T follicular helper cell (primary cell): ENCODE results near the gene EDDM13.
A peak's percentile ranks its signal among the peaks of the same experiment; 100 is the strongest.
"Not testable (repeated sequence)": the region's sequence is repeated elsewhere in the genome, so short reads cannot be mapped to it uniquely, and the experiment has no call there.

ENCODE experiments used
- DNase-seq: peaks from one replicate; pipeline ENCODE4 v3.0.0-alpha.2; 2020; ENCODE audit warnings: low read depth

EDDM13 gene

DNA sequence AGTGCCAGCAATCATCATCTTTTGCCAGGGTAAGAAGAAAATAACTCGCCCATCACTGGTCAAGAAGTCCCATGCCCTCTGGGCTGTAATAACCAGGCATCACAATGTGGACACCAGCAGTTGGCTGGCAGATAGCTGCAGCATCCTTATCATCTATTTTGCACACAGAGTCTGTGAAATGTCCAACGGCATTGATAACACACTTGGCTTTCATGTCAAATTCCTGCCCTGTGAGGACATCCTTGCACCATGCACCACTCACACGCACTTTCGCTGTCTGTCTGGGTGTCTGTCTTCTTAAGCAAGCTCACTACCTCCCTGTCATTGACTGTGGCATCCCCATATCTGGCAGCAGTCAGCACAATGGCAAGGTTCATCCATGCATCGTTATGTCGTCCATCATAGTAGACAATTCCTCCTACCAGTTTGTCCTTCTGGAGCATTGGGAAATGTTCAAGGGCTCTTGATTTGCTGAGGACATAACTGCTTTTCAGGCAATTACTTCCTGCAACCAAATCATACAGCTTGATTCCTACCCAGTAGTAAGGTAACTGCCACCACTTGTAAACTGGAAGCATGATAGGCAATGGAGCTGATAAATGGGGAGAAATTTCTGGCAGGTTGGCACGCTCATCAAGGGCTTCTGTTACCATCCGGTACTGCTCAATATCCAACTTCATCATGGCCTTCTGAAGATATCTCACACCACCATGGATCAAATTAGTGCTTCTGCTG is 48.9 kb downstream of the EDDM13 start:
- DNase-seq = no peak

DNA sequence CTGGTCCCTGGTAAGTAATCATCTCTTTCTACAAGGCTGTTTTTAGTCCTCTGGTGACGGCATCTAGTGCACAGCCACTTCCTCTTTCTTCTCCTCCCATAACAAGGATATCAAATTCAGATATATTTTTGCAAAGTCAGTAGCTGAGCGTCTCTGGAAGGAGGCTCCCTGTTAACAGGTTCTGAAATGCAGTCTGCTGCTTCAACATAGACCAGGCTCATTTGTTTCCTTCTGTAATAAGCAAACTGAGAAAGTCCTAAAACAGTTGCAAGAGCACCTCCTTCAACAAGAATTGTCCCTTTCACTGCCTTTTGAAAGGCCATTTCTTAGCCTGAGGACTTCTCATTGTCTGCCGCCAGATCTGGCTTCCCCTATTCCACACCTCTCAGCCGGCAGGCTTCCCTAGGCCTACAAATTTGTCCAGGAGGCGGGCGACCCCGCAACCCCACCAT is 49.5 kb downstream of the EDDM13 start:
- no peak for DNase-seq

DNA sequence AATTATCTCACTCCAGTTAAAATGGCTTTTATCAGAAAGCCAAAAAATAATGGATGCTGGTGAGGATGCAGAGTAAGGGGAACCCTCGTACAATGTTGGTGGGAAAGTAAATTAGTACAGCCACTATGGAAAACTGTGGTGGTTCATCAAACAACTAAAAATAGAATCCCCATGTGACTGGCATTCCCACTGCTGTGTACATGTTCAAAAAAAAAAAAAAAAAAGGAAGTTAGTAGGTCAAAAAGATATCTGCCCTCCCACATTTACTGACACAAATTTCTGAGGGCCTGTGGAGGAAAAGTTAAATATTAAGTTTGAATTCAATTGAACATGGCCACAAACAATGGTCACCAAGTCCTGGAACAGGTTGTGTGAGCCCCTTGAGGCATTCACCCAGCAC is 51.9 kb downstream of the EDDM13 start:
- DNase-seq = no peak

DNA sequence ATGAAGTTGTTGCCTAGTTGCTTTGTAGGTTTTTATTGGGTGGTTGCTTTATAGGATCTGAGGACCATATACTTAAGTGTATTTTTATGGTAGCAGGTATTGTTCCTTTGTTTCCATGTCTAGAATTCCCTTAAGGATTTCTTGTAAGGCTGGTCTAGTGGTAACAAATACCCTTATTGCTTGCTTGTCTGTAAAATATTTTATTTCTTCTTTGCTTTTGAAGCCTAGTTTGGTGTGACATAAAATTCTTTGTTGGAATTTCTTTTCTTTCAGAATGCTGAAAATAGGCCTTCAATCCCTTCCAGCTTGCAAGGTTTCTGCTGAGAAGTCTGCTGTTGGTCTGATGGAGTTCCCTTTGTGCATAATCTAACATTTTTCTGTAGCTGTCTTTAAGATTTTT is 60.1 kb downstream of the EDDM13 start:
- no peak for DNase-seq

DNA sequence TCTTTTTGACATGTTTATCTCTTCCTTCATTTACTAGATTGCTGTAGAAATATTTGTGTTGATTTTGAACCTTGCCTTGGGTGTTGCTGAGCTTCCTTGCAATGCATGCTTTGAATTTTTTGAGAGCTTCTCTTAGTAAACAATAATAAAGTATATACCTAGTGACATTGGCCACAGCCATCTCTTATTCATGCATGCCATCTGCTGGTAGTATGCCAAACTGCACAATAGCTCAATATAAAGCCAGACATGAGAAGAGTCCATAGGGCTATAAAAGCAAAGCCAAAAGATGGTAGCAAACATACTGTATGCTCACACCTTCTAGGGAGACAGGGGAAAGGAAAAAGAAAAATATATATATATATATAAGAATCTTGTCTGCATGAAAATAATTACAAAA is 61.0 kb downstream of the EDDM13 start:
- DNase-seq = peak; percentile 36

DNA sequence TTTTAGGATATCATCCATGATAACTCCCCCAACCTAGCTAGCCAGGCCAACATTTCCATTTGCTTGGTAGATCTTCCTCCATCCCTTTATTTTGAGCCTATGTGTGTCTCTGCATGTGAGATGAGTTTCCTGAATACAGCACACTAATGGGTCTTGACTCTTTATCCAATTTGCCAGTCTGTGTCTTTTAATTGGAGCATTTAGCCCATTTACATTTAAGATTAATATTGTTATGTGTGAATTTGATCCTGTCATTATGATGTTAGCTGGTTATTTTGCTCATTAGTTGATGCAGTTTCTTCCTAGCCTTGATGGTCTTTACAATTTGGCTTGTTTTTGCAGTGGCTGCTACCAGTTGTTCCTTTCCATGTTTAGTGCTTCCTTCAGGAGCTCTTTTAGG is 62.8 kb downstream of the EDDM13 start:
- DNase-seq = not testable (repeated sequence)

DNA sequence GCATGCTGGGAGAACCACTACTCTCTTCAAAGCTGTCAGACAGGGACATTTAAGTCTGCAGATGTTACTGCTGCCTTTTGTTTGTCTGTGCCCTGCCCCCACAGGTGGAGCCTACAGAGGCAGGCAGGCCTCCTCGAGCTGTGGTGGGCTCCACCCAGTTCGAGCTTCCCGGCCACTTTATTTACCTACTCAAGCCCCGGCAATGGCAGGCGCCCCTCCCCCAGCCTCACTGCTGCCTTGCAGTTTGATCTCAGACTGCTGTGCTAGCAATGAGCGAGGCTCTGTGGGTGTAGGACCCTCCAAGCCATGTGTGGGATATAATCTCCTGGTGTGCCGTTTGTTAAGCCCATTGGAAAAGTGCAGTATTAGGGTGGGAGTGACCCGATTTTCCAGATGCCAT is 64.5 kb downstream of the EDDM13 start:
- DNase-seq = not testable (repeated sequence)

DNA sequence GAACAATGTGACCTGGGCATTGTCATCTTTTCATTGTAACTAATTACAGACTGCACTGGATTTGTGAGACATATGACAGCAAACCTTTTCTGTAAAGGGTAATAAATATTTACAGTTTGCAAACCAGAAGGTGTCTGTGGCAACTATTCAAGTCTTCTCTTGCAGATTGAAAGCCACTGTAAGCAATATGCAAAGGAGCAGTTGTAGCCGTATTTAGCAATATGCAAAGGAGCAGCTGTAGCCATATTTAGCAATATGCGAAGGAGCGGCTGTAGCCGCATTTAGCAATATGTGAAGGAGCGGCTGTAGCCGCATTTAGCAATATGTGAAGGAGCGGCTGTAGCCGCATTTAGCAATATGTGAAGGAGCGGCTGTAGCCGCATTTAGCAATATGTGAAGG is 66.5 kb downstream of the EDDM13 start:
- not testable (repeated sequence) for DNase-seq

DNA sequence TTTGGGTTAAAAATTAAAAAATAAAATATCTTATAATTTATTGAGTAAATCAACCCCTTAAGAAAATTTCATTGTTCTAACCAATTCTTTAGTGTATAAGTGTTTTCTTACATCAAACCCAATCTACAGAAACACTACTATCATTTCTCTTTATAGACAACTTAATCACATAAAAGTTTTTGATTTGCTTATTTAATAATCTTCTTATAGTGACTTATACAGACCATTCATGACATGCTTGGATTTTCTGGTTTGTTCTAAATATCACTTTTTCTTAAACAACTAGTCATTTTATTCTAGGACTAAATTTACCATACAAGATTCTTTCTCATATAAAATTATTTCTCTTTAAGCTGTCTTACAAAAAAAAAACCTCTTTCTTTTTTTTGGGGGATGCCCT is 69.4 kb downstream of the EDDM13 start:
- DNase-seq = no peak

DNA sequence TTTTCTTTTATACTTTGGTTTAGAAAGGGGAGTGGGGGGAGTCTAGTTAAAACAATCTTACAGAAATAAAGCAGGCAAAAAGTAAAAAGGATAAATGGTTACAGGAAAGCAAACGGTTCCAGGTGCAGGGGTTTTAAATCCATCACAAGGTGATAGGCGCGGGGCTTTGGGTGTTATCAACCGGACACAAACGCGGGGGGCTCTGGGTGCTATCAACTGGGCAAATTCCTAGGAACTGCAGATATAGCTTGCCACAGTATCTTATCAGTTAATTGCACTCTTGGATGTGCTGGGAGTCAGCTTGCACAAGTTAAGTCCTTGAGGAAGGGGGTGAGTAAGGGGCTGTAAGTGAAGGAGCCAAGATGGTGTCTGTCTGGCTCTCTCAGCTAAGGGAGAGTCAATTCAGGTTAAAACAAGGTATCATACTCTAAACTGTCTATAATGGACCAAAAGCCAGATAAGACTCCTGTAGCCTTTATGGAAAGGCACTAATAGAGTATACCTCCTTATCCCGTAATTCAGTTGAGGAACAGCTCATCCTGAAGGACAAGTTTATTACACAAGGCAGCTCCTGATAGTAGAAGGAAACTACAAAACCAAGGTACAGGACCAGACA is 74.7 kb downstream of the EDDM13 start:
- no peak for DNase-seq

DNA sequence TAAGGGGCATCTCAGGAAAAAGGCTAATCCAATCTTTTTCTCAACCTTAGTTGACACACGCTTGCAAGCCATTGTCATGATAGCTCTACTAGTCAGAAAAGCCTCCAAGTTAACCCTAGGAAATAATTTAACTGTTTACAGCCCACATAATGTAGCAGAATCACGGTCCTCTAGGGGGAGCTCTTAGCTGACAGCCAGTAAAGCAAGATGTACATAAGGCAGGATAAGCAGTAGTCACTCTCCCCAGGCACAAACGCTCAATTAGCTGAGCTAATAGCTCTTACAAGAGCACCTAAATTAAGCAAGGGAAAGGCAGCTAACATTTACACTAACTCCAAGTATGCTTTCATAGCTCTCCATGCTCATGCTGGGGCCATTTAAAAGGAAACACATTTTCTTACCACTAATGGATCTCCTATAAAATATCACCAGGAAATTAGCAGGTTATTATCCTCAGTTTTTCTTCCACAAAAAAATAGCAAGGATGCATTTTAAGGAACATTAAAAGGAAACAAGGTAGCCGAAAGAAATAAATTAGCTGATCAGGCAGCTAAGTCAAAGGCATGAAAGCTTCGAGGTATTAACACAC is 75.8 kb downstream of the EDDM13 start:
- no peak for DNase-seq

DNA sequence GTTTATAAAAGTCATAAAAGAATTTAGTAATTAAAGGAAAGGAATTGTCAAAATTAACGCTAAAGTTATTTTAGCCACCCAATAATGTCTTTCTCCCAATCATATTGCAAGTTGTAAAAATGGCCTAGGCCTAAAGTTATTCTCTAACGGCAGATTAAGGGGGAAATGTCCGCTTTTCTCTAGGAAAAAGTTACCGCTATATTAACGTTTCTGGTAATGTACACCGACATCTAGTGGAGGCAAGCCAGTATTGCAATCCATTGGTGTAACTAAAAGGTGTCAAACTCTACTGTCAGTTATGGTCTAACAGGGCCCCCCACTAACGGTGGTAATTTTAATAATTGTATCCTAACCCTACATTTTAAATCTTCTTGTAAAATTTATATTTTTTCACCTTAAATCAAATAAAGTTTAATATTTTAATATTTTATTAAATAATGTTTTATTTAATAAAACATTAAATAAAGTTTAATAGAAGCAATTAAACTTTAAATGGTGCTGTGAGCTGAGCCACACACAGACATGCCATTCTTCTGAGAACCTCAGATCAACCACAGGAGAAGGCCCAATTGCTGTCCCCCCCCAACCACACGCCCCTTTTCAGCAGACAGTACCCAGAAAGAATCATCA is 78.0 kb downstream of the EDDM13 start:
- peak; percentile 26 for DNase-seq

DNA sequence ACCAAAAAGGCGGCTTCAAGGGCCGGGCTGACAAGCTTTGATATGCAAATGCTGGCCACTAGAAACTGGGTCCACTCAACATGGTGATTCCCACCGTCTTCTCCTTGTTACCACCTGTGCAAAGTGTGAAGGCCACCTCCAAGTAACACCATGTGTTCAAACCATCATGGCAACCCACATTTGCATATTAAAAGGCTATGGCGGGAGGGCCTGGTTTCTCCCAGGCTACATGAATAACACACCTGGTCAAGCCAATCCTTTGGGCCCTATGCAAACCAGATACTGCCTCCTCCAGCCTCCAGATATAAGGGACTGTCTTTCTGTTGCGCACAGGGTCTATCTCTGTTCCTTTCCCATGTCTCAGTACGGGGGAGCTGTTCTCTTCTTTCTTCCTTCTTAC is 78.7 kb downstream of the EDDM13 start:
- DNase-seq = no peak

DNA sequence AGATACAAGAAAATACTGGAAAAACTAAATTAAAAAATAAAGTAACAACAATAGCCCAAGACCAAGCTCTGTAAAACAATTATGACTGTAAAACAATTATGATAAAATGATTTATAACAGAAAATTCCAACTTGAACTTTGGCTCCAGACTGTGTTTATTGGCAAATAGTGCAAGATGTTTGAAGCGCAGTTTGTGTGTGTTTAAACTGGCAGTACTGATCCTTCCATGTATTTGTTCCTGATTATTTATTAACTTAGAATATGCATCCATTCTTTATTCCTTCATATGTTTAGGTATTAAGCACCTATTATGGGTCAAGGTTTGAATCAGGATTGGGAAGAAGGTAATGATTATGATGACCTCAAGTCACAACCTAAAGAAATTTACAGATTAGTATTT is 83.0 kb downstream of the EDDM13 start:
- no peak for DNase-seq

DNA sequence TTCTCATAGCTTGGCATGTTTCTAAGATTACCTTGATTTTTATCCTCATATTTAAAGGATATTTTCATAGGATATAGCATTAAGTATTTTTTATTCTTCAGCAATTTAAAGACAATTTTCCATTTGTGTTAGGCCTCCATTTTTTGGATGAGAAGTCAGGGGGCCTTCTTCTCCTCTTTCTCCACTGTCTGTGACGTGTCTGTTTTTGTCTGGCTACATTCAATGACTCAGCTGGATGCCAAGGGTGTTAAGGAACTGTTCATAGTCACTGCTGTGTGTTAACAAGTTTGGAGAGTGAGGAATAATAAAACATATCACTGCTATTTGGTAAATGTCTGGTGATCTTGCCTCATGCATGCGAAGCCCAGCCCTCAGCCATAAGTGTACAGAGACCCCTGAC is 84.4 kb downstream of the EDDM13 start:
- DNase-seq = no peak
